MM.1S (cell line): Measurements from ENCODE around the gene CELF3.

Experiments
- DNase-seq: peaks from one replicate; pipeline ENCODE4 v3.0.0-alpha.2; 2015
- H2AFZ ChIP-seq: fragments of 300-600 bp; sonication (generic); 2 replicates; pipeline ENCODE4 v1.6.0; 2016; ENCODE audit warnings: antibody characterized with exemption, low read length
- H3F3A ChIP-seq: fragments of 300-600 bp; sonication (generic); 2 replicates; pipeline ENCODE4 v1.6.1; 2016; ENCODE audit warnings: mild to moderate bottlenecking, antibody characterized with exemption, low read length, moderate library complexity, mixed read lengths; ENCODE audit not compliant: insufficient read depth
- H3K27ac ChIP-seq: fragments of 300-600 bp; sonication (generic); 2 replicates; pipeline ENCODE4 v1.5.1; 2016; ENCODE audit warnings: mild to moderate bottlenecking, low read length
- H3K27me3 ChIP-seq: fragments of 300-600 bp; sonication (generic); replicated peaks from 2 replicates; pipeline ENCODE4 v1.6.0; 2016; ENCODE audit warnings: low read length; ENCODE audit not compliant: insufficient read depth
- H3K36me3 ChIP-seq: fragments of 300-600 bp; sonication (generic); replicated peaks from 2 replicates; pipeline ENCODE4 v1.6.1; 2016; ENCODE audit warnings: mild to moderate bottlenecking, low read length, mixed read lengths; ENCODE audit not compliant: insufficient read depth
- H3K4me1 ChIP-seq: fragments of 300-600 bp; sonication (generic); 2 replicates; pipeline ENCODE4 v1.6.1; 2016; ENCODE audit warnings: low read length, mixed read lengths
- H3K4me2 ChIP-seq: fragments of 300-600 bp; sonication (generic); 2 replicates; pipeline ENCODE4 v1.6.0; 2016; ENCODE audit warnings: low read depth, low read length
- H3K4me3 ChIP-seq: fragments of 300-600 bp; sonication (generic); 2 replicates; pipeline ENCODE4 v1.5.1; 2016; ENCODE audit warnings: low read length, mixed read lengths
- H3K79me2 ChIP-seq: fragments of 300-600 bp; sonication (generic); 2 replicates; pipeline ENCODE4 v1.6.1; 2016; ENCODE audit warnings: mixed run types, low read length, mixed read lengths
- H3K9ac ChIP-seq: fragments of 300-600 bp; sonication (generic); 2 replicates; pipeline ENCODE4 v1.6.1; 2016; ENCODE audit warnings: low read length, mixed read lengths
- H3K9me2 ChIP-seq: fragments of 300-600 bp; sonication (generic); replicated peaks from 2 replicates; pipeline ENCODE4 v1.6.1; 2016; ENCODE audit warnings: mild to moderate bottlenecking, low read length, mixed read lengths; ENCODE audit not compliant: insufficient read depth
- H3K9me3 ChIP-seq: fragments of 300-600 bp; sonication (generic); replicated peaks from 2 replicates; pipeline ENCODE4 v1.6.1; 2016; ENCODE audit warnings: mild to moderate bottlenecking, low read length, mixed read lengths; ENCODE audit not compliant: insufficient read depth
- H4K20me1 ChIP-seq: fragments of 300-600 bp; sonication (generic); 2 replicates; pipeline ENCODE4 v1.6.1; 2016; ENCODE audit warnings: mild to moderate bottlenecking, low read length, moderate library complexity, mixed read lengths; ENCODE audit not compliant: insufficient read depth
- CTCF ChIP-seq: fragments of 300-600 bp; sonication (generic); IDR thresholded peaks from 2 replicates; pipeline ENCODE4 v1.5.1; 2016; ENCODE audit warnings: antibody characterized with exemption, low read length, mixed read lengths
- EZH2 ChIP-seq: fragments of 300-600 bp; sonication (generic); optimal IDR thresholded peaks from 2 replicates; pipeline ENCODE3; 2017; ENCODE audit warnings: low read depth, mild to moderate bottlenecking, antibody characterized with exemption, low read length, mixed read lengths
- EZH2phosphoT487 ChIP-seq: fragments of 300-600 bp; sonication (generic); IDR thresholded peaks from 2 replicates; pipeline ENCODE4 v1.6.1; 2018; ENCODE audit warnings: antibody characterized with exemption, low read length

CELF3 gene

GRCh38 chr1:151713874-151714273 is 2.7 kb downstream of the CELF3 start:
- Histone ChIP-seq H4K20me1 (no peaks in the 10 kb centered on the region), H3K79me2 (no peaks in the 10 kb centered on the region), H3K27me3 (peaks cover 91% of the 10 kb centered on the region), H3K4me2 (no peak overlapping the region), H3K4me1 (no peaks in the 10 kb centered on the region), H3K4me3 (no peak overlapping the region), H2AFZ (no peak overlapping the region), H3K36me3 (no peaks in the 10 kb centered on the region), H3K9me3 (no peaks in the 10 kb centered on the region), H3K27ac (no peak overlapping the region), H3F3A (no peaks in the 10 kb centered on the region), H3K9ac (no peak overlapping the region), H3K9me2 (no peaks in the 10 kb centered on the region)
- no peak for DNase-seq
- no peak for TF ChIP-seq EZH2phosphoT487
- no peak for TF ChIP-seq EZH2
- no peak for TF ChIP-seq CTCF

GRCh38 chr1:151713044-151713443 is 3.6 kb downstream of the CELF3 start:
- Histone ChIP-seq H4K20me1 (no peaks in the 10 kb centered on the region), H3K27me3 (peaks cover 89% of the 10 kb centered on the region), H2AFZ (no peak overlapping the region), H3K79me2 (no peaks in the 10 kb centered on the region), H3F3A (no peaks in the 10 kb centered on the region), H3K9me3 (no peaks in the 10 kb centered on the region), H3K4me1 (no peaks in the 10 kb centered on the region), H3K4me2 (no peak overlapping the region), H3K27ac (no peak overlapping the region), H3K4me3 (no peak overlapping the region), H3K9ac (no peak overlapping the region), H3K9me2 (no peaks in the 10 kb centered on the region), H3K36me3 (no peaks in the 10 kb centered on the region)
- TF ChIP-seq EZH2phosphoT487 (no peak), CTCF (no peak), EZH2 (no peak)
- DNase-seq: no peak

GRCh38 chr1:151711951-151712350 is 4.7 kb downstream of the CELF3 start:
- no peak overlapping the region for H3K27ac ChIP-seq

More at GRCh38 chr1:151711951-151712350, 4.7 kb downstream of the CELF3 start:
- H3K36me3 ChIP-seq: no peaks in the 10 kb centered on the region
- H3K9ac ChIP-seq: no peak overlapping the region
- no peaks in the 10 kb centered on the region for H3K79me2 ChIP-seq
- no peak overlapping the region for H3K4me3 ChIP-seq
- no peaks in the 10 kb centered on the region for H3K9me3 ChIP-seq
- no peak for DNase-seq
- H3K27me3 ChIP-seq: peaks cover 81% of the 10 kb centered on the region
- H3K4me1 ChIP-seq: 0 out of 2 replicates have a peak, but pooled peaks cover 1% of the 10 kb centered on the region
- no peak overlapping the region for H2AFZ ChIP-seq
- no peak for TF ChIP-seq CTCF
- TF ChIP-seq EZH2: no peak
- no peak for TF ChIP-seq EZH2phosphoT487
- H3K9me2 ChIP-seq: no peaks in the 10 kb centered on the region
- H3F3A ChIP-seq: no peaks in the 10 kb centered on the region
- no peaks in the 10 kb centered on the region for H4K20me1 ChIP-seq
- no peak overlapping the region for H3K4me2 ChIP-seq
